D721Med (cell line): ENCODE results near the gene PAK6.

Experiments
- DNase-seq: peaks from one replicate; pipeline ENCODE4 v3.0.0; 2011; ENCODE audit warnings: low spot score; ENCODE audit not compliant: insufficient read length
- FAIRE-seq: peaks from 2 replicates; lab custom pipeline; 2011; peaks lifted over from hg19 to GRCh38; lab: Jason Lieb, UNC
- CTCF ChIP-seq: IDR thresholded peaks from 2 replicates; pipeline ENCODE4 v1.5.1; 2012; ENCODE audit warnings: mild to moderate bottlenecking, control low read depth; ENCODE audit not compliant: insufficient read depth; ENCODE audit errors: missing control alignments

PAK6 gene

GRCh38 chr15:40271685-40272484, 33.0 kb downstream of the PAK6 start:
- FAIRE-seq (no peak), DNase-seq (no peak)
- TF ChIP-seq CTCF, result no peak

GRCh38 chr15:40272485-40273056, 33.7 kb downstream of the PAK6 start:
- FAIRE-seq (no peak), DNase-seq (no peak)
- peak; percentile 9 for TF ChIP-seq CTCF

- TF ChIP-seq CTCF, result no peak
- DNase-seq, result no peak
- FAIRE-seq, result no peak
Measured at GRCh38 chr15:40273428-40273827, 34.6 kb downstream of the PAK6 start.

GRCh38 chr15:40274350-40275274, 35.7 kb downstream of the PAK6 start:
- TF ChIP-seq CTCF, result peak; percentile 100
- FAIRE-seq (no peak), DNase-seq (peak; percentile 83)

- TF ChIP-seq CTCF, result no peak
- FAIRE-seq (no peak), DNase-seq (no peak)
Measured at GRCh38 chr15:40275523-40275922, 36.7 kb downstream of the PAK6 start.

- FAIRE-seq (no peak), DNase-seq (no peak)
- no peak for TF ChIP-seq CTCF
Measured at GRCh38 chr15:40275954-40276353, 37.1 kb downstream of the PAK6 start.
